ENCODE data around the gene SLC6A8.
"Not testable (repeated sequence)": the region's sequence is repeated elsewhere in the genome, so short reads cannot be mapped to it uniquely, and the experiment has no call there.

SLC6A8 gene

DNA sequence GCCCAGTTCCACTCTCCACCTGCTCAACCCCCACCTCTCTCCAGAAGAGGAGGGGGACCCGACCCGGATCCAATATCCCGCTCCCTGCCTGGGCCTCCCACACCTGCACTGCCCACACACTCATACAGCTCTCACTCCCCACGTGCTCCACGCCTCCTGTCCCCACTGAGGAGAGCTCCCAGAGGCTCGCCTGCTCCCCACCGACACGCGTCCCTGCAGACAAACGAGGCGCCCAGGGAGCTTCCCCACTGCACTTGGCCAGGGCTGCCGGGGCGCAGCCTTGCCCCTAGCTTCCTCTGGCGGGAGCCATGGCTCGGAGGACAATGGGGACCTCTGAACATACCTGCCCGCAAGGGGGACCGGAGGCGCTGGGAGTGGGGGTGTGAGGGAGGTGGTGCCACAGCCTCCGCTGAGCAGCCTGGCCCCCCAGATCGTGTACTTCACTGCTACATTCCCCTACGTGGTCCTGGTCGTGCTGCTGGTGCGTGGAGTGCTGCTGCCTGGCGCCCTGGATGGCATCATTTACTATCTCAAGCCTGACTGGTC, 5.0 kb downstream of the SLC6A8 start:
- no peak overlapping the region for H3K9ac ChIP-seq (ENCODE audit: low read depth, low read length)
- H3K79me2 ChIP-seq (ENCODE audit: insufficient read depth, low read length), result no peaks in the 10 kb centered on the region
- no peak; the same call in 2 of the 3 replicates for ATAC-seq (ENCODE audit: insufficient read depth, low read depth)
- H3K4me3 ChIP-seq (ENCODE audit: low read depth in 1 of 2, low read length in 2 of 2), result no peak overlapping the region
- no peak for DNase-seq
- no peak overlapping the region for H2AFZ ChIP-seq (ENCODE audit: low read depth, low read length)
- H3K4me2 ChIP-seq (ENCODE audit: insufficient read depth, low read length), result no peak overlapping the region
- no peaks in the 10 kb centered on the region for H3K4me1 ChIP-seq (ENCODE audit: insufficient read depth, low read length)
- no peaks in the 10 kb centered on the region for H3K9me3 ChIP-seq (ENCODE audit: insufficient read depth, low read length, severe bottlenecking)
- H3K27me3 ChIP-seq (ENCODE audit: insufficient read depth, low read length, poor library complexity), result no peaks in the 10 kb centered on the region
- no peak overlapping the region for H3K27ac ChIP-seq (ENCODE audit: low read length)
- TF ChIP-seq, protein P1, sequence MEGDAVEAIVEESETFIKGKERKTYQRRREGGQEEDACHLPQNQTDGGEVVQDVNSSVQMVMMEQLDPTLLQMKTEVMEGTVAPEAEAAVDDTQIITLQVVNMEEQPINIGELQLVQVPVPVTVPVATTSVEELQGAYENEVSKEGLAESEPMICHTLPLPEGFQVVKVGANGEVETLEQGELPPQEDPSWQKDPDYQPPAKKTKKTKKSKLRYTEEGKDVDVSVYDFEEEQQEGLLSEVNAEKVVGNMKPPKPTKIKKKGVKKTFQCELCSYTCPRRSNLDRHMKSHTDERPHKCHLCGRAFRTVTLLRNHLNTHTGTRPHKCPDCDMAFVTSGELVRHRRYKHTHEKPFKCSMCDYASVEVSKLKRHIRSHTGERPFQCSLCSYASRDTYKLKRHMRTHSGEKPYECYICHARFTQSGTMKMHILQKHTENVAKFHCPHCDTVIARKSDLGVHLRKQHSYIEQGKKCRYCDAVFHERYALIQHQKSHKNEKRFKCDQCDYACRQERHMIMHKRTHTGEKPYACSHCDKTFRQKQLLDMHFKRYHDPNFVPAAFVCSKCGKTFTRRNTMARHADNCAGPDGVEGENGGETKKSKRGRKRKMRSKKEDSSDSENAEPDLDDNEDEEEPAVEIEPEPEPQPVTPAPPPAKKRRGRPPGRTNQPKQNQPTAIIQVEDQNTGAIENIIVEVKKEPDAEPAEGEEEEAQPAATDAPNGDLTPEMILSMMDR (IDR thresholded peaks at IDR 0.05; ENCODE audit: borderline replicate concordance, extremely low read depth, low read length, poor library complexity, severe bottlenecking), result no peak
- no peak for TF ChIP-seq EZH2 (IDR thresholded peaks at IDR 0.05; ENCODE audit: borderline replicate concordance, low read depth, low read length, severe bottlenecking)
- peaks cover 7% of the 10 kb centered on the region; the same call in 1 of the 2 replicates for H3K36me3 ChIP-seq (ENCODE audit: insufficient read depth, low read length)
- H4K20me1 ChIP-seq (ENCODE audit: insufficient read depth, low read length), result no peaks in the 10 kb centered on the region

GRCh38 chrX:153693216-153694086, 5.7 kb downstream of the SLC6A8 start:
- Histone ChIP-seq H3K9me3 (ENCODE audit: insufficient read depth, low read length, severe bottlenecking) (no peaks in the 10 kb centered on the region), H3K36me3 (ENCODE audit: insufficient read depth, low read length) (peaks cover 7% of the 10 kb centered on the region; the same call in 1 of the 2 replicates), H3K27me3 (ENCODE audit: insufficient read depth, low read length, poor library complexity) (no peaks in the 10 kb centered on the region), H4K20me1 (ENCODE audit: insufficient read depth, low read length) (no peaks in the 10 kb centered on the region), H2AFZ (ENCODE audit: low read depth, low read length) (no peak overlapping the region), H3K4me3 (ENCODE audit: low read depth in 1 of 2, low read length in 2 of 2) (no peak overlapping the region), H3K79me2 (ENCODE audit: insufficient read depth, low read length) (no peaks in the 10 kb centered on the region), H3K4me2 (ENCODE audit: insufficient read depth, low read length) (no peak overlapping the region), H3K4me1 (ENCODE audit: insufficient read depth, low read length) (no peaks in the 10 kb centered on the region), H3K27ac (ENCODE audit: low read length) (no peak overlapping the region), H3K9ac (ENCODE audit: low read depth, low read length) (no peak overlapping the region)
- DNase-seq (no peak), ATAC-seq (ENCODE audit: insufficient read depth, low read depth) (no peak; the same call in 2 of the 3 replicates)
- TF ChIP-seq, protein P1 (IDR thresholded peaks at IDR 0.05; ENCODE audit: borderline replicate concordance, extremely low read depth, low read length, poor library complexity, severe bottlenecking), result no peak
- TF ChIP-seq EZH2 (IDR thresholded peaks at IDR 0.05; ENCODE audit: borderline replicate concordance, low read depth, low read length, severe bottlenecking), result no peak

- not testable (repeated sequence) for H3K36me3 ChIP-seq (ENCODE audit: insufficient read depth, low read length); H3K79me2 ChIP-seq (ENCODE audit: insufficient read depth, low read length); H3K9ac ChIP-seq (ENCODE audit: low read depth, low read length); H2AFZ ChIP-seq (ENCODE audit: low read depth, low read length); H3K9me3 ChIP-seq (ENCODE audit: insufficient read depth, low read length, severe bottlenecking); H3K27me3 ChIP-seq (ENCODE audit: insufficient read depth, low read length, poor library complexity); H3K4me1 ChIP-seq (ENCODE audit: insufficient read depth, low read length); DNase-seq; H4K20me1 ChIP-seq (ENCODE audit: insufficient read depth, low read length); H3K4me2 ChIP-seq (ENCODE audit: insufficient read depth, low read length); H3K4me3 ChIP-seq (ENCODE audit: low read depth in 1 of 2, low read length in 2 of 2); H3K27ac ChIP-seq (ENCODE audit: low read length); ATAC-seq (ENCODE audit: insufficient read depth, low read depth)
Observed at GRCh38 chrX:153694256-153694655, 6.5 kb downstream of the SLC6A8 start.

DNA sequence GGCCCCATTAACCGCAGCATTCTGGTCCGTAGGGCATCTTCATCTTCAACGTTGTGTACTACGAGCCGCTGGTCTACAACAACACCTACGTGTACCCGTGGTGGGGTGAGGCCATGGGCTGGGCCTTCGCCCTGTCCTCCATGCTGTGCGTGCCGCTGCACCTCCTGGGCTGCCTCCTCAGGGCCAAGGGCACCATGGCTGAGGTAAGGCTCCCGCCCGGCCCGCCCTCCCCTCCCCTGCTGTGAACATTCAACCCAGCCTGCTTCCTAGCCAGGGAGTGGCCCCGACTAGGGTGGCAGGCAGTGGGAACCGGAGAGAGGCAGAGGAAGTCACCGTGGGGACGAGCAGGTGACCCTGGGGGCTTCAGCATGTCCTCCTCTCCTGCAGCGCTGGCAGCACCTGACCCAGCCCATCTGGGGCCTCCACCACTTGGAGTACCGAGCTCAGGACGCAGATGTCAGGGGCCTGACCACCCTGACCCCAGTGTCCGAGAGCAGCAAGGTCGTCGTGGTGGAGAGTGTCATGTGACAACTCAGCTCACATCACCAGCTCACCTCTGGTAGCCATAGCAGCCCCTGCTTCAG, 7.1 kb downstream of the SLC6A8 start:
- ATAC-seq (ENCODE audit: insufficient read depth, low read depth), result no peak
- TF ChIP-seq EZH2 (IDR thresholded peaks at IDR 0.05; ENCODE audit: borderline replicate concordance, low read depth, low read length, severe bottlenecking), result no peak
- TF ChIP-seq, protein P1 (IDR thresholded peaks at IDR 0.05; ENCODE audit: borderline replicate concordance, extremely low read depth, low read length, poor library complexity, severe bottlenecking), result no peak
- Histone ChIP-seq H3K27ac (ENCODE audit: low read length) (no peak overlapping the region), H3K27me3 (ENCODE audit: insufficient read depth, low read length, poor library complexity) (no peaks in the 10 kb centered on the region), H2AFZ (ENCODE audit: low read depth, low read length) (no peak overlapping the region), H3K4me1 (ENCODE audit: insufficient read depth, low read length) (no peaks in the 10 kb centered on the region), H4K20me1 (ENCODE audit: insufficient read depth, low read length) (no peaks in the 10 kb centered on the region), H3K9me3 (ENCODE audit: insufficient read depth, low read length, severe bottlenecking) (no peaks in the 10 kb centered on the region), H3K79me2 (ENCODE audit: insufficient read depth, low read length) (no peaks in the 10 kb centered on the region), H3K36me3 (ENCODE audit: insufficient read depth, low read length) (peaks cover 7% of the 10 kb centered on the region; the same call in 1 of the 2 replicates), H3K9ac (ENCODE audit: low read depth, low read length) (no peak overlapping the region), H3K4me2 (ENCODE audit: insufficient read depth, low read length) (no peak overlapping the region), H3K4me3 (ENCODE audit: low read depth in 1 of 2, low read length in 2 of 2) (no peak overlapping the region)
- DNase-seq, result no peak

All from DND-41 (cell line).